GM12878 (cell line): ENCODE measurements around the gene HRNR. TPM values are rescaled to one million over a fixed set of nuclear protein-coding genes. Genes with fewer than 3 reads are reported as not detected.

Source experiments
- ATAC-seq: fragments of 200-7000 bp; cut with Tn5 transposase; 3 replicates; pipeline ENCODE4 v1.9.1; 2020; ENCODE audit warnings: mild to moderate bottlenecking, moderate library complexity
- BruUV-seq: library from RNA; stranded (reverse); fragments of 400-500 nt; replicated peaks from 2 replicates; lab custom pipeline; 2021; lab: Mats Ljungman, UMichigan
- CTCF ChIA-PET: fragments of 300-600 bp; sonication (Branson Sonifier 250); formaldehyde crosslinking; extraction: SDS; loops from one replicate; lab custom pipeline; 2021; ENCODE audit warnings: inconsistent platforms; lab: Yijun Ruan, JAX
- POLR2A ChIA-PET: fragments of 350-600 bp; formaldehyde crosslinking; extraction: SDS; loops from one replicate; lab custom pipeline; 2021; ENCODE audit warnings: inconsistent platforms; lab: Charles Lee
- RAD21 ChIA-PET: fragments of 300-600 bp; sonication (Branson Sonifier 250); formaldehyde crosslinking; loops from one replicate; lab custom pipeline; 2023; ENCODE audit warnings: antibody characterized with exemption; ENCODE audit not compliant: unreplicated experiment; lab: Charles Lee
- SMC1A ChIA-PET: fragments of 300-600 bp; sonication (Branson Sonifier 250); formaldehyde crosslinking; loops from one replicate; lab custom pipeline; 2023; ENCODE audit not compliant: unreplicated experiment, uncharacterized antibody; lab: Charles Lee
- DNase-seq: peaks from one replicate; pipeline ENCODE4 v3.0.0-alpha.2; 2011; ENCODE audit warnings: low read depth, low spot score
- FAIRE-seq: peaks from 3 replicates; lab custom pipeline; 2011; peaks lifted over from hg19 to GRCh38; lab: Jason Lieb, UNC
- H2AFZ ChIP-seq: 2 replicates; pipeline ENCODE4 v1.6.0; 2011; ENCODE audit warnings: low read depth, low read length, control low read depth; ENCODE audit not compliant: control insufficient read depth
- H3K27ac ChIP-seq: 2 replicates; pipeline ENCODE4 v1.5.1; 2011; ENCODE audit warnings: control low read depth; ENCODE audit not compliant: control insufficient read depth, insufficient read depth
- H3K27me3 ChIP-seq, 2 experiments: replicated peaks in 1 of 2; 2 replicates each; pipeline versions ENCODE4 v1.6.0 to v1.6.1; 2011; ENCODE audit warnings: low read length in 1 of 2; ENCODE audit not compliant: control insufficient read depth in 2 of 2, insufficient read depth in 2 of 2
- H3K36me3 ChIP-seq, 2 experiments: 2 replicates each; pipeline ENCODE4 v1.5.1; 2011; ENCODE audit warnings: low read length in 1 of 2; ENCODE audit not compliant: control insufficient read depth in 2 of 2, insufficient read depth in 2 of 2
- H3K4me1 ChIP-seq: 2 replicates; pipeline ENCODE4 v1.6.1; 2011; ENCODE audit warnings: mild to moderate bottlenecking, low read length, moderate library complexity, mixed read lengths; ENCODE audit not compliant: control insufficient read depth, insufficient read depth
- H3K4me2 ChIP-seq: 2 replicates; pipeline ENCODE4 v1.6.0; 2011; ENCODE audit warnings: control low read depth; ENCODE audit not compliant: control insufficient read depth, insufficient read depth
- H3K4me3 ChIP-seq: fragments of 200-600 bp; sonication (generic); 2 replicates; pipeline ENCODE4 v1.5.1; 2016
- H3K79me2 ChIP-seq: 2 replicates; pipeline ENCODE4 v1.6.0; 2011; ENCODE audit warnings: low read length; ENCODE audit not compliant: control insufficient read depth, insufficient read depth
- H3K9ac ChIP-seq: 2 replicates; pipeline ENCODE4 v1.8.0; 2011; ENCODE audit warnings: low read length, control low read depth, mixed read lengths; ENCODE audit not compliant: control insufficient read depth, insufficient read depth
- H3K9me3 ChIP-seq: replicated peaks from 3 replicates; pipeline ENCODE4 v1.5.1; 2011; ENCODE audit warnings: mild to moderate bottlenecking, low read length; ENCODE audit not compliant: control insufficient read depth, insufficient read depth
- H4K20me1 ChIP-seq: 2 replicates; pipeline ENCODE4 v1.6.0; 2011; ENCODE audit not compliant: control insufficient read depth, insufficient read depth
- BCLAF1 ChIP-seq: fragments of 450-650 bp; IDR thresholded peaks from 2 replicates; pipeline ENCODE4 v1.6.1; 2017; ENCODE audit warnings: antibody characterized with exemption, mild to moderate bottlenecking, moderate library complexity
- BRCA1 ChIP-seq: IDR thresholded peaks from 2 replicates; pipeline ENCODE4 v1.6.1; 2011; ENCODE audit warnings: low read depth, low read length, improper control_type of control experiment
- ELK1 ChIP-seq: IDR thresholded peaks from 2 replicates; pipeline ENCODE4 v1.6.1; 2012; ENCODE audit warnings: low read depth, low read length, improper control_type of control experiment
- GATAD2B ChIP-seq: fragments of 450-650 bp; conservative IDR thresholded peaks from 2 replicates; pipeline ENCODE4 v1.6.1; 2017; ENCODE audit warnings: low read depth, mild to moderate bottlenecking, moderate library complexity
- JUNB ChIP-seq: IDR thresholded peaks from 2 replicates; pipeline ENCODE4 v1.6.1; 2016; ENCODE audit warnings: antibody characterized with exemption, mild to moderate bottlenecking
- KLF5 ChIP-seq: fragments of 450-650 bp; IDR thresholded peaks from 2 replicates; pipeline ENCODE4 v1.6.1; 2014; ENCODE audit warnings: mild to moderate bottlenecking; ENCODE audit not compliant: partially characterized antibody
- NR2C1 ChIP-seq: fragments of 450-650 bp; IDR thresholded peaks from 2 replicates; pipeline ENCODE4 v1.6.1; 2017; ENCODE audit warnings: antibody characterized with exemption, mild to moderate bottlenecking, moderate library complexity
- PML ChIP-seq: IDR thresholded peaks from 2 replicates; pipeline ENCODE4 v1.6.1; 2012; ENCODE audit warnings: low read length, inconsistent platforms
- RB1 ChIP-seq: fragments of 450-650 bp; formaldehyde crosslinking; IDR thresholded peaks from 2 replicates; pipeline ENCODE4 v1.6.1; 2017; ENCODE audit warnings: mild to moderate bottlenecking, borderline replicate concordance
- SMAD5 ChIP-seq: IDR thresholded peaks from 2 replicates; pipeline ENCODE4 v1.6.1; 2016; ENCODE audit warnings: antibody characterized with exemption, low read depth
- SMC3 ChIP-seq: IDR thresholded peaks from 2 replicates; pipeline ENCODE4 v1.6.1; 2011; ENCODE audit warnings: low read length, improper control_type of control experiment, borderline replicate concordance
- STAT1 ChIP-seq: fragments of 450-650 bp; conservative IDR thresholded peaks from 2 replicates; pipeline ENCODE4 v1.6.1; 2014; ENCODE audit warnings: antibody characterized with exemption, mild to moderate bottlenecking
- SUPT20H ChIP-seq: IDR thresholded peaks from 2 replicates; pipeline ENCODE4 v1.6.1; 2011; ENCODE audit warnings: low read depth, mild to moderate bottlenecking, low read length, moderate library complexity, borderline replicate concordance; ENCODE audit not compliant: control insufficient read depth
- TARDBP ChIP-seq: IDR thresholded peaks from 2 replicates; pipeline ENCODE4 v1.6.1; 2016; ENCODE audit warnings: borderline replicate concordance
- ZNF687 ChIP-seq: fragments of 450-650 bp; IDR thresholded peaks from 2 replicates; pipeline ENCODE4 v1.6.1; 2017; ENCODE audit warnings: mild to moderate bottlenecking, moderate library complexity
- WGBS: methylation state at CpG from one replicate; pipeline ENCODE4 v1.1.6; 2016; ENCODE audit warnings: low lambda C conversion rate; ENCODE audit not compliant: insufficient replicate concordance, insufficient coverage; ENCODE audit errors: missing lambda C conversion rate; 5-methylcytosine and 5-hydroxymethylcytosine counted together
- in situ Hi-C: fragments of 300-500 bp; cut with MboI; formaldehyde crosslinking; loops from 9 replicates; pipeline ENCODE4 v1.14.3; 2018; ENCODE audit warnings: mixed read lengths
- intact Hi-C: fragments of 100-400 bp; cut with micrococcal nuclease; formaldehyde crosslinking; loops from one replicate; pipeline ENCODE4 v1.14.2; 2022; ENCODE audit not compliant: unreplicated experiment
- polyA plus RNA-seq, 11 experiments: library from polyadenylated mRNA; depleted of rRNA in 4 of 11; unstranded in 6 of 11; stranded (reverse) in 5 of 11; fragments of >200 nt; fragmentation: Nextera tagmentation in 4 of 11; fragmentation: Illumina TruSeq in 1 of 11; extraction: Ambion mirVana in 4 of 11; extraction: Trizol in 1 of 11; gene quantifications; 1 replicate in 1 of 11; 2 replicates in 10 of 11; pipeline versions ENCODE4 v1.2.1 to v1.2.3, GENCODE V29; 2011 to 2016; ENCODE audit warnings: inconsistent platforms in 2 of 11, missing spikeins in 2 of 11, low read depth in 1 of 11
- total RNA-seq, 4 experiments: library from RNA; depleted of rRNA in 3 of 4; stranded (reverse); fragments of >200 nt in 3 of 4; fragmentation: Illumina TruSeq in 1 of 4; extraction: Trizol in 1 of 4; gene quantifications; 2 replicates each; pipeline versions ENCODE4 v1.2.1 to v1.2.3, GENCODE V29; 2013 to 2021
- TF ChIP-seq, protein P1 (sequence below): fragments of 450-650 bp; IDR thresholded peaks from 2 replicates; pipeline ENCODE4 v1.6.1; 2017; ENCODE audit warnings: low read depth, mild to moderate bottlenecking, moderate library complexity

The HRNR gene
- total and polyA plus RNA-seq, 10 of the 15 experiments (the other 5 are each of a cell fraction or from before 2014, with no cell fraction given) = not detected

GRCh38 chr1:152191260-152191659 is 32.7 kb downstream of the HRNR start:
- no TSS peak for BruUV-seq
- H2AFZ ChIP-seq = no peak overlapping the region
- no peak overlapping the region for H3K9ac ChIP-seq
- H3K79me2 ChIP-seq = no peaks in the 10 kb centered on the region
- no peaks in the 10 kb centered on the region; the same call in 1 of the 2 replicates for H3K4me1 ChIP-seq
- no peak overlapping the region for H3K27ac ChIP-seq
- FAIRE-seq = no peak
- ChIA-PET POLR2A (no interaction called here), RAD21 (interaction anchor here (1.1 to 1.2 kb wide), 2 partner anchors 250 to 268 kb away, joined by 4 to 6 read pairs; no protein-coding TSS in a partner anchor), SMC1A (interaction anchor here (1.0 to 1.8 kb wide), 2 partner anchors 267 to 268 kb away, joined by 3 to 7 read pairs; no protein-coding TSS in a partner anchor), CTCF (interaction anchor here (1.2 to 3.5 kb wide), 3 partner anchors 14 to 268 kb away, joined by 3 to 33 read pairs (median 7); no protein-coding TSS in a partner anchor)
- in situ Hi-C loops (loop anchor here (5.0 kb wide), 1 partner anchor 161 kb away; no protein-coding TSS in a partner anchor), intact Hi-C loops (no loop called here)
- no peaks in the 10 kb centered on the region for H3K36me3 ChIP-seq
- 56% methylated on average over 5 of the region's 5 CpGs for WGBS
- H4K20me1 ChIP-seq = no peaks in the 10 kb centered on the region
- no peak overlapping the region for H3K4me3 ChIP-seq
- H3K4me2 ChIP-seq = no peak overlapping the region
- no peaks in the 10 kb centered on the region for H3K27me3 ChIP-seq
- DNase-seq = no peak
- no peak for ATAC-seq
- no peaks in the 10 kb centered on the region for H3K9me3 ChIP-seq
- TF ChIP-seq JUNB (no peak), NR2C1 (no peak), BCLAF1 (no peak), STAT1 (no peak), SUPT20H (no peak), ZNF687 (no peak), ELK1 (no peak), GATAD2B (no peak), PML (no peak), KLF5 (no peak), BRCA1 (no peak), TARDBP (no peak), RB1 (no peak), SMC3 (no peak), SMAD5 (no peak)
- TF ChIP-seq, protein P1, sequence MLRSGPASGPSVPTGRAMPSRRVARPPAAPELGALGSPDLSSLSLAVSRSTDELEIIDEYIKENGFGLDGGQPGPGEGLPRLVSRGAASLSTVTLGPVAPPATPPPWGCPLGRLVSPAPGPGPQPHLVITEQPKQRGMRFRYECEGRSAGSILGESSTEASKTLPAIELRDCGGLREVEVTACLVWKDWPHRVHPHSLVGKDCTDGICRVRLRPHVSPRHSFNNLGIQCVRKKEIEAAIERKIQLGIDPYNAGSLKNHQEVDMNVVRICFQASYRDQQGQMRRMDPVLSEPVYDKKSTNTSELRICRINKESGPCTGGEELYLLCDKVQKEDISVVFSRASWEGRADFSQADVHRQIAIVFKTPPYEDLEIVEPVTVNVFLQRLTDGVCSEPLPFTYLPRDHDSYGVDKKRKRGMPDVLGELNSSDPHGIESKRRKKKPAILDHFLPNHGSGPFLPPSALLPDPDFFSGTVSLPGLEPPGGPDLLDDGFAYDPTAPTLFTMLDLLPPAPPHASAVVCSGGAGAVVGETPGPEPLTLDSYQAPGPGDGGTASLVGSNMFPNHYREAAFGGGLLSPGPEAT = no peak
